ENCODE results near the gene NEBL. TPM values are rescaled to one million over a fixed set of nuclear protein-coding genes. Genes with fewer than 3 reads are reported as not detected.

NEBL gene
- total RNA-seq, 2 experiments from 2014 or later: not detected

DNA sequence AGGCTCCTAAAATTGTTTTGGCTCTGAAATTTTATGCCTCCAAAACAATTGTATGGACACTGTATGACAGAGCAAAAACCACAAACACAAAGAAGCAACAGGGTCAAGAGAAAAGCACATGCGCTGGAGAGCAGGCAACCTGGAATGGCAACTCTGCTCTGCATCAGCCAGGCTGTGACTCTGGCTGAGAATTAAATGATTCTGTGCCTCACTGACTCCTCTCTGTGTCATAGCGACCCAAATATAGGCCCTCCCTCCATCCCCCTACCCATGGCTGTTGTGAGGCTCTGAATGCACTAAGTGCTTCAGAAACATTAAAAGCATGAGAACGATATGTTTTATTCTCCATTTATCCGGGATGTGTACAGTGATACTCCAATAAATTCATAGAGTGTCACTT, 24.9 kb upstream of the NEBL start:
- CTCF ChIA-PET: no interaction called here
- POLR2A ChIA-PET: no interaction called here
- Mint-ChIP-seq H3K36me3 (ENCODE audit: low read depth) (no peaks in the 10 kb centered on the region), H3K4me1 (no peaks in the 10 kb centered on the region), H3K27ac (no peak overlapping the region), H3K9me3 (no peaks in the 10 kb centered on the region), H3K4me3 (no peak overlapping the region), H3K27me3 (no peaks in the 10 kb centered on the region)
- DNase-seq: no peak

DNA sequence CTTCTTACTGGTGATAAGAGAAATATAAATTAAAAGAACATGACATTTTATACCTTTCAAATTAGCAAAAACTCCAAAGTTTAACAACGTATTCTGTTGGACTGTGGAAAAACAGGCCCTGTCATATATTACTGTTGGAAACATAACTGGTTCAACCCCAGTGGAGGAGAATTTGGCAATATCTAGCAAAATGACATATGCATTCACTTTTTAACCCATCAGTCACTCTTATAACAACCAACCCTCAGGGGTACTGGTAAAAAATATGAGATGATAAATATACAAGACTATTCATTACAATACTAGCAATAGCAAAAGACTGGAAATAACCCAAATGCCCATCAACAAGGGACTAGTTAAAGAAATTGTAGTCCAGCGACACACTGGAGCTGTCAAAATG, 22.9 kb upstream of the NEBL start:
- Mint-ChIP-seq H3K4me3 (no peak overlapping the region), H3K4me1 (no peaks in the 10 kb centered on the region), H3K27me3 (no peaks in the 10 kb centered on the region), H3K36me3 (ENCODE audit: low read depth) (no peaks in the 10 kb centered on the region), H3K9me3 (no peaks in the 10 kb centered on the region), H3K27ac (no peak overlapping the region)
- POLR2A ChIA-PET: no interaction called here
- DNase-seq: no peak
- CTCF ChIA-PET: no interaction called here

DNA sequence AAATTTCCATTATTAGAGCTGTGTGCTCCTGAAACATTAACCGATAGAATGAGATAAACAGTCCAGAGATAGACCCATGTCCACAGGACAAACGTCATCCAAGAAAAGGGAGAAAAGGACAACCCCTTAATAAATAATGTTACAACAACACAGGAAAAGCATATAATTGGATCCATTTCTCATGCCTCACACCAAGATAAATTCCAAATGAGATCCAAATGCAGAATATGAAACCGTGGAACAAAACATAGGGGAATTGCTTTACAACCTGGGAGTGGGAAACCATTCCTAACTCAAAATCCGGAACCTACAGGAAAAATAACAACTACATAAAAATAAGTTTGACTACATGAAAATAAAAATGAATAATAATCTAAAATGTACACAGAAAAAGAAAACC, 22.4 kb upstream of the NEBL start:
- Mint-ChIP-seq H3K4me3 (no peak overlapping the region), H3K27ac (no peak overlapping the region), H3K9me3 (no peaks in the 10 kb centered on the region), H3K4me1 (no peaks in the 10 kb centered on the region), H3K36me3 (ENCODE audit: low read depth) (no peaks in the 10 kb centered on the region), H3K27me3 (no peaks in the 10 kb centered on the region)
- CTCF ChIA-PET: no interaction called here
- POLR2A ChIA-PET: no interaction called here
- DNase-seq: no peak

DNA sequence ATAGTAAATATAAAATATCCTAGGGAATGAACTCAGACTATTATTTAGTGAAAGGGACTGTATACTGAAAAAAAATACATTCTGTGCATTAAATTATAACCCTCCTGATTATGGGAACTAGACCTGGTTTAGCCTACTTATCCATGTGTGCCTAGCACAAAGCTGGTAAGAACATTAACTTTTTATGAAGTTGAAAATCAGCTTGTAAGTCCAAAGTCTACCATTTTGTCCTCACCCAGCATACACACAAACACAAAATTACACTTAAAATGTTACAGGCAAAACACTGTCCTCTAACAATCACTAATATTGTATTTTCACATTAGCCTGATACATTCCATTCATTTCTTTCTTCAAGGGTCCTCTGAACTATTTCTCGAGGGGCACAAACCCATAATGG, 19.9 kb upstream of the NEBL start:
- DNase-seq: no peak
- no peaks in the 10 kb centered on the region for H3K9me3 Mint-ChIP-seq
- no peak overlapping the region for H3K4me3 Mint-ChIP-seq
- no peak overlapping the region for H3K27ac Mint-ChIP-seq
- POLR2A ChIA-PET: no interaction called here
- no peaks in the 10 kb centered on the region for H3K4me1 Mint-ChIP-seq
- CTCF ChIA-PET: no interaction called here
- no peaks in the 10 kb centered on the region for H3K27me3 Mint-ChIP-seq
- no peaks in the 10 kb centered on the region for H3K36me3 Mint-ChIP-seq (ENCODE audit: low read depth)

DNA sequence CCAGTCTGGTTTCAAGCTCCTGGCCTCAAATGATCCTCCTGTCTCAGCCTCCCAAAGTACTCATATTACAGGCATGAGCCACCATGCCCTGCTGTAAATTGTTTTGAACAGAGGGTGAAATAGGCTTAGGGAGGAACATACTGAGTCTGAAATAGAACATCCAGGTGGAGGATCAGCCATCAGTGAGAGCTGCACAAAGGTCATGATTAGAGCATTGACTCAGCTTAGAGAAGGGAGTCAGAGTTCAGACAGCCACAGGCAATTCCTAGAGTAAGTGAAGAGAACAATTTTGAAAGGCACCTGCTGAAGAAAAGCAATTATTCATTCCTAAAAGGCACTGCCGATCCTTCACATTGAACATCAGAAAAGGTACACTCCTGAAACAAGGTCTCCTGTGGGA, 15.9 kb upstream of the NEBL start:
- H3K4me3 Mint-ChIP-seq: no peak overlapping the region
- ChIA-PET CTCF (no interaction called here), POLR2A (no interaction called here)
- no peaks in the 10 kb centered on the region for H3K27me3 Mint-ChIP-seq
- no peaks in the 10 kb centered on the region for H3K36me3 Mint-ChIP-seq (ENCODE audit: low read depth)
- H3K4me1 Mint-ChIP-seq: no peaks in the 10 kb centered on the region
- H3K9me3 Mint-ChIP-seq: no peaks in the 10 kb centered on the region
- no peak for DNase-seq
- H3K27ac Mint-ChIP-seq: no peak overlapping the region

DNA sequence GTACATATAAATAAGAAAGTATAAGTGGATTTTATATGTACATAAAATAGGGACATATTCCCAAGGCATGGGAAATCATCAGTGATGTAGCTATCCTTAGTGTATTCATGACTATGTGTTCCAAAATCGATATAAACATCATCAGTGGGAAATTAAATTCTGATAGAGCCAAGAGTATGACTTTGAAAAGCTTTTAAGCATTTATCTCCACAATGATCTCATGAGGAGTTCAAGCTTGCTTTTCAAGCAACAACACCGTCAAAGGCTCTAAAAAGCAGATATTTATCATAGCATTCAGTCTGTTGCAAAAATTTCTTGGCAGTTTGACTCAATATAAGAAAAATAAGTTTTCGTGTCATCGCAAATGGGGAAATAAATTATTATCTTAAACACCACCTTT, 14.5 kb upstream of the NEBL start:
- no peak overlapping the region for H3K4me3 Mint-ChIP-seq
- no peaks in the 10 kb centered on the region for H3K27me3 Mint-ChIP-seq
- no peaks in the 10 kb centered on the region for H3K9me3 Mint-ChIP-seq
- H3K36me3 Mint-ChIP-seq (ENCODE audit: low read depth): no peaks in the 10 kb centered on the region
- H3K27ac Mint-ChIP-seq: no peak overlapping the region
- DNase-seq: no peak
- H3K4me1 Mint-ChIP-seq: no peaks in the 10 kb centered on the region
- ChIA-PET POLR2A (no interaction called here), CTCF (interaction anchor here (0.5 kb wide), 1 partner anchor 1832 kb away, joined by 3 read pairs; no protein-coding TSS in a partner anchor)

DNA sequence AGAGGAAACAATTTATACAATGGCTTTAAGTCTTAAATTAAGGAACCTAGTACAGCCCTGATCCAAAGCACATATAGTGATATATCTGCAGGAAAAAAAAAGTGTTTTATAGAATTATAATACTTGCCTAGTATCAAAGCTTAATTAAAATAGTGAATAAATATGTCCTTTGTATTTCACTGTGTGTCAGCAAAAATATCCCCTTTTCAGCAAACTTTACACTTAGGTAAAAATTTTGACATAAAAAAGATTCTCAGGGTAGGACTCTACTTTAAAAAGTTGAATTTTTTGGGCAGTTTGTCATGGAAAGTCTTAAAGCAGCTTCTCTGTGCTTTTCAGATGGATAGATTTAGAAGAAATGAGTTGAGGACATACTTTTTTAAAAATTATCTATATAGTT, 12.7 kb upstream of the NEBL start:
- Mint-ChIP-seq H3K4me3 (no peak overlapping the region), H3K4me1 (no peaks in the 10 kb centered on the region), H3K9me3 (no peaks in the 10 kb centered on the region), H3K27ac (no peak overlapping the region), H3K27me3 (no peaks in the 10 kb centered on the region), H3K36me3 (ENCODE audit: low read depth) (no peaks in the 10 kb centered on the region)
- ChIA-PET CTCF (no interaction called here), POLR2A (no interaction called here)
- no peak for DNase-seq

GRCh38 chr10:20908391-20908790, 11.3 kb upstream of the NEBL start:
- Mint-ChIP-seq H3K4me3 (no peak overlapping the region), H3K27ac (no peak overlapping the region), H3K9me3 (peaks cover 4% of the 10 kb centered on the region), H3K27me3 (no peaks in the 10 kb centered on the region), H3K36me3 (ENCODE audit: low read depth) (no peaks in the 10 kb centered on the region), H3K4me1 (no peaks in the 10 kb centered on the region)
- ChIA-PET POLR2A (no interaction called here), CTCF (no interaction called here)
- DNase-seq: no peak

DNA sequence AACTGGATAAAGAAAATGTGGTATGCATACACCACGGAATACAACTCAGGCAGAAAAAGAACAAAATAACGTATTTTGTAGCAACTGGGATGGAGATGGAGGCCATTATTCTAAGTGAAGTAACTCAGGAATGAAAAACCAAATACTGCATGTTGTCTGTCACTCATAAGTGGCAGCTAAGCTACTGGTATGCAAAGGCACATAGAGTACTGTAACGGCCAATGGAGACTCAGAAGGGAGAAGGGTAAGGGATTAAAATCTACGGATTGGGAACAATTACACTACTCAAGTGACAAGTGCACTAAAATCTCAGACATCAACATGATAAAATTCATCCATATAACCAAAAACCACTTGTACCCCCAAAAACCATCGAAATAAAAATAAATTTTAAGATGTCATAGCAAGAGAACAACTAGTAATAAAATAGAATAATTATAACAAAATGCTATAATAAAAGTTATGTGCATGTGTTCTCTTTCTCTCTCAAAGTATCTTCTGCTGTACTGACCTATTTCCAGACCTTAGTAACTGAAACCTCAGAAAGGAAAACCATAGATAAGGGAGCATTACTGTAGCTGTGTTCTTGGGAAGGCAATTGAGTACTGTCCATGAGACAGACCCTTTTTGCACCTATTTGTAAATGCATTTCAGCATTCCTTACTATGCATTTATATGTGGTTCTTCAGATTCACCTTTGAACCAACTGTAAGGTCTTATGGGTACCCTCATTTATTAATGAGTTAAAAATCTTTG, 6.7 kb upstream of the NEBL start:
- ChIA-PET POLR2A (no interaction called here), CTCF (no interaction called here)
- no peak overlapping the region for H3K27ac Mint-ChIP-seq
- no peaks in the 10 kb centered on the region for H3K4me1 Mint-ChIP-seq
- no peaks in the 10 kb centered on the region for H3K36me3 Mint-ChIP-seq (ENCODE audit: low read depth)
- no peak overlapping the region for H3K4me3 Mint-ChIP-seq
- no peaks in the 10 kb centered on the region for H3K27me3 Mint-ChIP-seq
- H3K9me3 Mint-ChIP-seq: peaks cover 7% of the 10 kb centered on the region
- DNase-seq: no peak

DNA sequence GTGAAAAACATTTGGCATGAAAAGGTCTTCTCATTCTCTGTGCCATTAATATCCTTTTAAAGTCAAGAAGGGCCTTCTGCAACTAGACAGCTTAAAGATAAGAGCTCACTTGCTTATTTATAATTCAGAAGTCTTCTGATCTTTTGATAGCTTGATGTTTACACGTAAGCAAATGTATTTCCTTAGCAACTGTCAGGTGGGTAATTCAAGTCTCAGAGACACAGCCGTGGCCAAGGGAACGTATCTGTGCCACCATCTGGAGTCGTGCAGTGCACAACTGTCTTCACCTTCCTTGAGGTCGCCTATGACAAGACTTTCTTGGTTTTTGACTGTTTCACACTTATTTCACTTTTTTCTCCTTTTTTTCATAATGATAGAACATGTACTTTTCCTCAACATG, 4.0 kb upstream of the NEBL start:
- H3K36me3 Mint-ChIP-seq (ENCODE audit: low read depth): no peaks in the 10 kb centered on the region
- ChIA-PET POLR2A (no interaction called here), CTCF (interaction anchor here (0.6 kb wide), 1 partner anchor 38 kb away, joined by 3 read pairs; no protein-coding TSS in a partner anchor)
- H3K27ac Mint-ChIP-seq: no peak overlapping the region
- no peak overlapping the region for H3K4me3 Mint-ChIP-seq
- H3K27me3 Mint-ChIP-seq: no peaks in the 10 kb centered on the region
- H3K9me3 Mint-ChIP-seq: peaks cover 7% of the 10 kb centered on the region
- no peaks in the 10 kb centered on the region for H3K4me1 Mint-ChIP-seq
- DNase-seq: no peak

DNA sequence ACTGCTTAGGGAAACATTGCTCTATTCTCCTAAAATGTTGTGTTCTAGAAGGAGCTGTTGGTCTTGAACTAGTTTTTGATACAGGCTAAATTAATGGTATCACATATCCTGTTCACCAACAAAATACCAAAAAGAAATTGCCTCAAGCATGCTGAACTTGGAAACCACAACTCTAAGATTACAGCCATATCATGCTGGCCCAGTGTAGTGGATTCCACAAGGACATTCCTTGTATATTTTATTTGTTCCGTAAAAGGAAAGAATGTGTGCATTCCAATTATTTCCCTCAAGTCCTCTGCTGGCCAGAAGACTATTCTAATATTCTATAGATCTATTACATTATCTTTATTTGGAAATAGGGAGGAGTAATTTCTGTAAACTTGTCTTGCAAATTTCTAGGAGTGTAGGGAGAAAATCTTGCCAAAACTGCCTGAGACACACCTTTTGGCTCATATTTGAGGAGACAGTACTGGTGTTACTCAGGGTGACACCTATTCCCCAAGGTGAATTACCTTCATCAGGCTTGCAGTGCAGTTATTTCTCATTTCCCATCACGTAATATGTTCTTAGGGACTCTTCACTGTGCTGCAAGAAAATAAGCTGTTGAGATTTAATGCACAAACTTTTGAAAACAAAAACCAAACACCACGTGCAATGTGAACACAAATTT, 1.9 kb upstream of the NEBL start:
- ChIA-PET POLR2A (no interaction called here), CTCF (no interaction called here)
- Mint-ChIP-seq H3K27ac (no peak overlapping the region), H3K4me1 (no peaks in the 10 kb centered on the region), H3K36me3 (ENCODE audit: low read depth) (no peaks in the 10 kb centered on the region), H3K27me3 (no peaks in the 10 kb centered on the region), H3K9me3 (peaks cover 6% of the 10 kb centered on the region), H3K4me3 (no peak overlapping the region)
- DNase-seq: no peak

DNA sequence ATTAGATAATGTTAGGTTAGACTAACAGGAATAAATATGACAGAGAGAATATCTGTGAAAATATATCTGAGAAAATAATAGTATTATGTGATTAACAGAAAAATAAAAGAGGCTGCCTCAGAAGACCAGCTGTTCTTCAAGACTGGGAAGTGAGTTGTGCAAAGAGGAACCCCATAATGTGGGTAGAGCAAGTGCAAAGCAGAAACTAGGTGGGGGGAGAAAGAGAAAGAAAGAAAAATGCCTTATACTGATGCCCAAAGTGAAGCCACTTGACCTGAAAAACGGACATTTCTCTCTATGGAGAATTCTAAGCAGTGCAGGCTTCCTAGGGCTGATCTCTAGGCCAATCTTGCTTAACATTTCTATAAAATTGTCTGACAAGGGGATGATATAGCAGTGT, 3.8 kb downstream of the NEBL start:
- Mint-ChIP-seq H3K27me3 (no peaks in the 10 kb centered on the region), H3K9me3 (no peaks in the 10 kb centered on the region), H3K36me3 (ENCODE audit: low read depth) (no peaks in the 10 kb centered on the region), H3K4me1 (no peaks in the 10 kb centered on the region), H3K27ac (no peak overlapping the region), H3K4me3 (no peak overlapping the region)
- ChIA-PET POLR2A (no interaction called here), CTCF (no interaction called here)
- DNase-seq: no peak

DNA sequence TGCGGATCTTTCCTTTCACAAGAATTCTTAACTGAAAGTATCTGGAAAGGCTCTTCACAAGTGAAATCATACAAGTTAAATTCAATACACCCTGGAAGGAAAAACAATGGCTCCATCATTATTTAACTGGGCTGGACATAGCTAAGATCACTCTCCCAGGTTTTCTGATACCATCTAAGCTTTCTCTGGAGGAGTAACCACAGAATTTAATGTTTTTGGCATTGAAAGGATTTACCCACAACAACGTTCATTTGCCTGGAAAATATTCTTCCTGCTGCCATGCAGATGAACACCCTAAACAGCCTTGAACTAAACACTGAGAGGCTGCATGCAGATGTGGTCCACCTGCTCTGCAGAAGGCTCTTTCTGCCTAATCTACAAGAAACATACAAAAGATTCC, 4.3 kb downstream of the NEBL start:
- CTCF ChIA-PET: no interaction called here
- H3K4me3 Mint-ChIP-seq: no peak overlapping the region
- H3K36me3 Mint-ChIP-seq (ENCODE audit: low read depth): no peaks in the 10 kb centered on the region
- H3K27me3 Mint-ChIP-seq: no peaks in the 10 kb centered on the region
- H3K9me3 Mint-ChIP-seq: no peaks in the 10 kb centered on the region
- H3K4me1 Mint-ChIP-seq: no peaks in the 10 kb centered on the region
- POLR2A ChIA-PET: no interaction called here
- DNase-seq: no peak
- H3K27ac Mint-ChIP-seq: no peak overlapping the region

GRCh38 chr10:20892011-20892585, 5.0 kb downstream of the NEBL start:
- Mint-ChIP-seq H3K4me1 (no peaks in the 10 kb centered on the region), H3K36me3 (ENCODE audit: low read depth) (no peaks in the 10 kb centered on the region), H3K27me3 (no peaks in the 10 kb centered on the region), H3K27ac (no peak overlapping the region), H3K9me3 (no peaks in the 10 kb centered on the region), H3K4me3 (no peak overlapping the region)
- POLR2A ChIA-PET: no interaction called here
- no peak for DNase-seq
- CTCF ChIA-PET: no interaction called here

Measured in activated CD4-positive, alpha-beta T cell treated with anti-CD3 and anti-CD28 coated beads, Interleukin-2, amount 10 ng/mL, durations not matched to agents 7 days and 5 days (primary cell).